AML-193 (cell line): ENCODE data around the gene STAT3.
"Not testable (repeated sequence)": the region's sequence is repeated elsewhere in the genome, so short reads cannot be mapped to it uniquely, and the experiment has no call there.

Experiments used
- DNase-seq, 2 experiments: peaks; one replicate each; lab custom pipeline; 2025; lab: John Stamatoyannopoulos, UW

The STAT3 gene

GRCh38 chr17:42409523-42410318, 21.5 kb upstream of the STAT3 start:
- no peak for DNase-seq

DNA sequence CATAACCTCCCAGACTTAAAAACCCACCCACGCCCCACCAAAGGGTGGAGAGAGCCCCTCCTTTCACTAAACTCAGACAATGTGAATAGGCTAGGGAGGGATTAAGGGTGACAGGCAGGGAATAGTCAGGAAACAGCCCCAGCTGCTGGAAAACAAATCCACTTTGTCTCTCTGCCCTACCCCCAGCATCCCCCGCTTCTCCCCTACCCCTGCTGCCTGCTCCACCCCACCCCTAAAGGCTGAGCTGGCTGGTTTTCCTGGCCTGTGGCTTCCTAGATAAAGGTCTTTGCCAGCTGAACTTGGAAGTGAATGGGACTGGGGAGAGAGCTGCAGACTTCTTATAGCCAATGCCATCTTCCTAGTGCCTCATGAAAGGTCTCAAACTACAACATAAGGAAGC, 19.8 kb upstream of the STAT3 start:
- DNase-seq, result no peak

DNA sequence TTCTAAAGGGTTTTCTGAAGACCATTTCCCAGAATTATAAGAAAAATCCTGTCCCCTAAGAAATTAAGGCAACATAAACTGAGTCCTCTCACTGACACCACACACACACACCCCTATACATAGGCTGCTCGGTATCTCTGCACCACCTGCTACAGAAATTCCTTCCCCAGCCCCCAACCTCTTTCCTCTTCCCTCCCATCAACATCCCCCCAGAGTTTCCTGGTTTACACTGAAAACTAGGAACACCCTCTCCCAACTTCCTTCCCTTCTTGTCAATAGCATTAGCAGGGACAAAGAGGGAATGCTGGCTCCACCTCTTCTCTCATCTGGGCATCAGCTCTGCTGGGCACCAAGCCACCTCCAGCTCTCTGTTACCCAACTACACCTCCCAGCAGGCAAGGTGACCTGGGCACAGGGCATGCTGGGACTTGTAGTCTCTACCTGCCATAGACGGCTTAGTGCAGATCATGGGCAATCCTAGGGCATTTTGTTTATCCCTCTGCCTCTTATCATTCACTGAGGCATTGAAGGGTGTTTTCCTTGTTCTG, 19.1 kb upstream of the STAT3 start:
- peak; percentile 26 to 59 for DNase-seq

DNA sequence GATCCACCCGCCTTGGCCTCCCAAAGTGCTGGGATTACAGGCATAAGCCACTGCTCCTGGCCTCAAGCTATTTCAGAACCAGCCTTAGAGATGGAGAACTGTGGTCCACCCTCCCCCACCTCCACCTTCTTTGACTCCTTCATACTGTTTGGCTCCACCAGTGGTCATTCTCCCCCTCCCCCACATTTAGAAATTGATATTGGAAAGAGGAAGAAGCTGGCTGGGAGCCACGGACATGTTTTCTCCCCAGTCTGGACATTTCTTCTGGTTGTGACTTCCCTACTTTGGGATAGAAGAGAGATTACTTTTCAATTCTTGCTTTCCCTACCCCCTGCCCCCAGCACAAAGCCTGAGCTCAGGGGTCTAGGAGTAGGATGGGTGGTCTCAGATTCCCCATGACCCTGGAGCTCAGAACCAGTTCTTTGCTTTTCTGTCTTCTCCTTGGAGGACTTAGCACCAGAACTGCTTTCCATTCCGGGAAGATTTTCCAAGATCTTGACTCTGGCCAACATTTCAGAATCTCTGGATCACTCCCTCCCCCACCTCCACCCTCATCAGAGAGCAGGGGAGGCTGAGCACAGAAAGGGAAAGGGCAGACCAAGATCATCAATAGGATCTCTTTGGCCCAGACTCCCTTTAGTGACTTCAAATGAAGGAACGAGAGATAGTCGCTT, 18.5 kb upstream of the STAT3 start:
- peak in 1 of 2 experiments; percentile 14 for DNase-seq

DNA sequence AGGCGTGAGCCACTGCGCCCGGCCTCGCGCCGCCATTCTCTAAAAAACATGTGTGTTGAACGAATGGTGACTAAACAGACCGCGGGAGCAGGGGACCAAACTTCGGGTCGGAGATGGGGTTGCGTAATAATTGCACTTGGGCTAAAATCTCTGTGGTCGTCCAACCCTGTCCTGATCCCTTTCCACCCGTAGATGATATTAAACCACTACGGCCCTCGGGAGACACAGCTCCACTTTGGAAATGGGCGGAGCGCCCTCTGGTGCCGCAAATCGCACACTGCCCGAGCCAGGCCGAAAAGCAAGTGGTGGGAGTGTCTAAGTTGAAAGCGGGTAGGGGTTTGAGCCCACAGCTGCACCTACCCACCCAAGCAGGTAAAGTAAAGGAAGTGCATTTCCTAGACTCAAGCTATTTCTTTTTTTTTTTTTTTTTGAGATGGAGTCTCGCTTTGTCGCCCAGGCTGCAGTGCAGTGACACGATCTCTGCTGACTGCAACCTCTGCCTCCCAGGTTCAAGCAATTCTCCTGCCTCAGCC, 17.8 kb upstream of the STAT3 start:
- peak; percentile 69 to 81 for DNase-seq

GRCh38 chr17:42405076-42405475, 16.8 kb upstream of the STAT3 start:
- no peak for DNase-seq

DNA sequence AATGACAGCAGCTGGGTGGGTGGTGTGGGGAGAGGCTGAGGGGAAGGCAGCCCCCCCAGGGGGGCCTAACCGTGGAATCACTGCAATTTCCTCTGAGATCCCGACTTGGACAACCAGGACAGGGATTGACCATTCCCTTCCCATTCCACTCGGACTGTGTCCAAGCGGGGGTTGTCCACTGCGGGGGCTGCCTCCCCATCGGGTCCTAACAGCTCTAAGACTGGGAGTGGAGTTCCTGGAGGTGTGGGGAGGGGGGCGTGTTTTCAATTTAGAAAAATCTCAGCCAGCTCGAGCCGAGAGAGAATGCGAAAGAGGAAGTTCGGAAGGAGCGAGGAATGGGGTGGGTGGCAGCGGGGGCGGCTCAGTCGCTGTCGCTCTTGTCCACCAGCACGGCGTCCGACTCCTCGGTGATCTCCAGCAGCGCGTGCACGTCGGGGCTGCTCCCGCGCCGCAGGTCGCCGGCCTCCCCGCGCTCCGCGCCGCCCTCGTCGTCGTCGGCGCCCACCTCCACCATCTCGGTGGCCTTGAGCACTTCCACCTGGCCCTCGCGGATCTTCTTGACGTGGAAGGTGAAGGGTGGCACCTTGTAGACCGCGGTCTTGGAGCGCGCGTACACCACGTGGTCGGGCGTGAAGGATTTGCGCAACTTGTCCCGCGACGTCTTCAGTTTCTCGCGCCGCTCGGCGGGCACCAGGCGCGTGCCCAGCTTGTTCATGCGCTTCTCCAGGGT, 16.2 kb upstream of the STAT3 start:
- DNase-seq, result no peak

DNA sequence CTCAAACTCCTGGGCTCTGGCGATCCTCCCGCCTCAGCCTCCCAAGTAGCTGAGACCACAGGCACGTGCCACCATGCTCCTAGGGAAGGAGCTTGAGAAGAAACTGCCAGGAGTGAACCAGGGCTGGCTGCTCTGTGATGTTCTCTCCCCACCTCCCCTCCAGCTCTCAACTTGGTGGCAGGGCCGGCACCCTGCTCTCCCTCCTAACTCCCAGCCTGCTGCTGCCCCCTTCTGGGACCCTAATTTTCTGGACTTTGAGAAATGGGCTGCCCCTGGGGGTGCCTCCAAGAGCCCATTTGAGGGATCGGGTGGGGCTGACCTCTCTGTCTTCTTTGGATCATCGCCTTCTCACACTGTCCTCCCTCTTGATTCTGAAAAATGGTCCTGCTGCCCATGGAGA, 14.9 kb upstream of the STAT3 start:
- peak; percentile 27 to 37 for DNase-seq

GRCh38 chr17:42402117-42402516, 13.9 kb upstream of the STAT3 start:
- no peak for DNase-seq

- DNase-seq, result not testable (repeated sequence)
Observed at GRCh38 chr17:42400844-42401375, 12.7 kb upstream of the STAT3 start.

- no peak for DNase-seq
Observed at GRCh38 chr17:42399948-42400843, 12.0 kb upstream of the STAT3 start.

GRCh38 chr17:42399121-42399520, 10.9 kb upstream of the STAT3 start:
- no peak for DNase-seq

GRCh38 chr17:42395601-42396000, 7.4 kb upstream of the STAT3 start:
- not testable (repeated sequence) for DNase-seq

DNA sequence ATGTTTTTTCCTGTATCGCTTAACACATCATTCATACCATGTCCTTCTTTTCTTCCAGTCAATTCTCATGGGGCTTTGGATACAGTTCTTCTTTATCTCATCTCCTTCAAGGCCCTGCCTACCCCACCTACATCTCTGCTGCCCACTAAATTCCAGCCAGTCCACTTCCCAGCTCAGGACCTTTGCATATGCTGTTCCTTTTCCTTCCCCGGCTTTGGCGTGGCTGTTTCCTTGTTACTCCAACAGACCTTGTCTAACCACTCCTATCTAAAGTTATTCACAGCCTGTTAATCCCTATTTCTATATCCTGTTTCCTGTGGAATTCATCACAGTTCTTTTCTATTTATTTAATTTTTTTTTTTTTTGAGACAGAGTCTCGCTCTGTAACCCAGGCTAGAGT, 6.6 kb upstream of the STAT3 start:
- DNase-seq, result no peak

DNA sequence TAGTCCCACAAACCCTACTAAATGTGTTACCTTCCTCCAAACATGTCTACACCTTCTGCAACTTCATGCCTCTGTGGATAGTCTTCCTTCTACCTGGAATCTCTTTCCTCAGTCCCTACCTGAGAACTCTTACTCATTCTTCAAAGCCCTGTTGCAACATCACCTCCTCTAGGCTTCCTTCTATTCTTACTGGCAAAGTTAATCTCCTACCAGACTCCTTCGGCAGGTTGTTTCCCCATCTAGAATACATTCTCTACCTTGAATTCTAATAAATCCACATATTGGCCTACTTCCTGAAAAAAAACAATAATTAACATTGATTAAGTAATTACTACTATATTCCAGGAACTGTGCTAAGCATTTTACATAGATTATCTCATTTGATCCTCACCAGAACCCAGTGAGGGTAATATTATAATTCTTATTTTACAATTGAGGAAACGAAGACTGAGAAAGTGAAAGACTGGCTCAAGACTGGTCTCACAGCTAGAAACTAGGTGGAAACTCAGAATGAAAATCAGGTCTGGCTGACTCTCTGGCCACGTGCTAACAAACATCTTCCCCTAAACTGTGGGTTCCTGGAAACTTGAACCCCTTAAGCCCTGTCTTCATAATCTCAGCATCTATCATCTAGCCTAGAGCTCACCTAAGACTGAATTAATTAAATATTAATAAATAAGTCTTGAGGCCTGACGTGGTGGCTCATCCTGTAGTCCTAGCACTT, 4.6 kb upstream of the STAT3 start:
- no peak for DNase-seq

GRCh38 chr17:42391439-42391838, 3.2 kb upstream of the STAT3 start:
- not testable (repeated sequence) for DNase-seq

DNA sequence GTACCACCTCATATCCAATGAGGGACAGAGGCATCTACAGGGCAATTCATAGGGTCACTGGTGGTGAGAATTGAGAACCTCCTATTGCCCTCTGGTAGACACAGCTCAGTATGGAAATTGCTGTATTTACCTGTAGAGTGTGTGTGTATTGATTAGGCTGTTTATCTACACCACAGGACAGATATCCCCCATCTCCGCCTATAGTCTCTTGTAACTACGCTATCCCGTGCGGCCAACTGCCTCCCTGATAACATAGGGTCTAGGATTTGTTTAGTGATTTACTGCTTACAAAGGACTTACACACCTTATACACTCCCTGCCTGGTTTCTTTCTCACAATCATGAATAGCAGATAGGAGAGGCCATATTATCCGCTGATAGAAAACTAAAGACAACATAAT, 1.7 kb upstream of the STAT3 start:
- DNase-seq, result no peak

DNA sequence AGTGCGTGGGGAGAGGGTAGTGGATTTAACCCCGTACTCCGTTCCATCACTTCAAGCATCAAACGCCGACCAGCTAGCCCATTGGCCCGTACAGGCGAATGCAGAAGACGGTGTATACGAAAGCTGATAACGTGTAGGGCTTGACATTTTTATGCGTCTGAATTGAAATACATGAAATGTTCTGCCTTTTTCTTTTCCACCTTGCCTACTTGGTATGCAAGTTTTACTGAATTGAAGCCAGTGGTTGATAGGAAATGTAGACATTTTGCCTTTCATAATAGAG, 834 bp upstream of the STAT3 start:
- DNase-seq, result no peak

GRCh38 chr17:42387661-42388380, 421 bp downstream of the STAT3 start:
- peak; percentile 84 to 86 for DNase-seq
